HepG2 (cell line): ENCODE data around the gene ZPLD1. TPM values are rescaled to one million over a fixed set of nuclear protein-coding genes. Genes with fewer than 3 reads are reported as not detected.

Experiments used
- ATAC-seq: fragments of 200-7000 bp; cut with Tn5 transposase; 3 replicates; pipeline ENCODE4 v1.9.1; 2020; ENCODE audit warnings: mild to moderate bottlenecking, moderate library complexity
- BruUV-seq: library from RNA; stranded (reverse); fragments of 400-500 nt; replicated peaks from 2 replicates; lab custom pipeline; 2021; lab: Mats Ljungman, UMichigan
- CTCF ChIA-PET: fragments of 300-600 bp; formaldehyde crosslinking; extraction: SDS; loops from one replicate; lab custom pipeline; 2021; ENCODE audit warnings: low total read pairs, inconsistent platforms, low intra/inter-chr PET ratio; lab: Yijun Ruan, JAX
- POLR2A ChIA-PET: fragments of 350-600 bp; sonication (Branson Sonifier 250); formaldehyde crosslinking; loops from one replicate; lab custom pipeline; 2020; ENCODE audit warnings: antibody characterized with exemption, inconsistent platforms; lab: Yijun Ruan, JAX
- DNase-seq: peaks from one replicate; pipeline ENCODE4 v3.0.0-alpha.2; 2015; ENCODE audit warnings: low spot score
- FAIRE-seq: peaks from 3 replicates; lab custom pipeline; 2011; peaks lifted over from hg19 to GRCh38; lab: Jason Lieb, UNC
- H2AFZ ChIP-seq: one replicate; pipeline ENCODE4 v1.6.1; 2011; ENCODE audit warnings: low read length, inconsistent platforms
- H3K27ac ChIP-seq: fragments of 300-600 bp; 3 replicates; pipeline ENCODE4 v1.8.0; 2011; ENCODE audit warnings: mixed run types, mild to moderate bottlenecking, mixed read lengths, low read length, inconsistent platforms; ENCODE audit not compliant: insufficient read depth; ENCODE audit errors: extremely low read length
- H3K27me3 ChIP-seq, 2 experiments: fragments of 200-600 bp in 1 of 2; 2 replicates in 1 of 2; 3 replicates in 1 of 2; pipeline versions ENCODE4 v1.6.0 to v1.8.0; 2011; ENCODE audit warnings: low read length in 2 of 2, mild to moderate bottlenecking in 2 of 2, moderate library complexity in 2 of 2, inconsistent platforms in 1 of 2; ENCODE audit not compliant: insufficient read depth in 2 of 2, control insufficient read depth in 1 of 2
- H3K36me3 ChIP-seq, 2 experiments: fragments of 200-600 bp in 1 of 2; replicated peaks in 1 of 2; 2 replicates in 1 of 2; 3 replicates in 1 of 2; pipeline versions ENCODE4 v1.5.1 to v1.8.0; 2011; ENCODE audit warnings: low read length in 2 of 2, inconsistent platforms in 1 of 2; ENCODE audit not compliant: insufficient read depth in 2 of 2, control insufficient read depth in 1 of 2
- H3K4me1 ChIP-seq: 2 replicates; pipeline ENCODE4 v1.5.1; 2012; ENCODE audit warnings: low read length, inconsistent platforms; ENCODE audit not compliant: insufficient read depth
- H3K4me2 ChIP-seq: 2 replicates; pipeline ENCODE4 v1.6.0; 2011; ENCODE audit warnings: low read depth, low read length, inconsistent platforms
- H3K4me3 ChIP-seq, 3 experiments: fragments of 200-600 bp in 1 of 3; sonication (generic), shearing (Covaris generic) in 1 of 3; replicated peaks in 1 of 3; 2 replicates each; pipeline ENCODE4 v1.5.1; 2011 to 2016; ENCODE audit warnings: low read length in 3 of 3, inconsistent platforms in 2 of 3, low read depth in 2 of 3, mild to moderate bottlenecking in 2 of 3, control low read depth in 1 of 3, mixed read lengths in 1 of 3; ENCODE audit not compliant: insufficient read depth in 1 of 3
- H3K79me2 ChIP-seq: one replicate; pipeline ENCODE4 v1.6.1; 2011; ENCODE audit warnings: low read length, inconsistent platforms; ENCODE audit not compliant: insufficient read depth
- H3K9ac ChIP-seq: 2 replicates; pipeline ENCODE4 v1.6.0; 2011; ENCODE audit warnings: mild to moderate bottlenecking, low read depth, low read length, inconsistent platforms; ENCODE audit not compliant: insufficient read depth
- H3K9me3 ChIP-seq: 2 replicates; pipeline ENCODE4 v1.5.1; 2012; ENCODE audit warnings: mild to moderate bottlenecking, low read length
- H4K20me1 ChIP-seq: 2 replicates; pipeline ENCODE4 v1.6.0; 2011; ENCODE audit warnings: inconsistent platforms, mild to moderate bottlenecking, low read length, moderate library complexity; ENCODE audit not compliant: insufficient read depth
- CREB1 ChIP-seq, 2 experiments: fragments of 450-650 bp in 1 of 2; IDR thresholded peaks; 2 replicates each; pipeline ENCODE4 v1.6.1; 2016 to 2017; ENCODE audit warnings: control low read depth in 1 of 2, mild to moderate bottlenecking in 1 of 2, missing compliant biosample characterization in 1 of 2, missing genetic modification characterization in 1 of 2
- FOXO4 ChIP-seq: sonication (generic); formaldehyde crosslinking; conservative IDR thresholded peaks from 2 replicates; pipeline ENCODE4 v1.8.1; 2023; ENCODE audit warnings: missing genetic modification reagents
- GPN1 ChIP-seq: sonication (generic); formaldehyde crosslinking; IDR thresholded peaks from 2 replicates; pipeline ENCODE4 v1.5.1; 2020; ENCODE audit warnings: missing genetic modification reagents, borderline replicate concordance
- GTF3A ChIP-seq: sonication (generic); formaldehyde crosslinking; conservative IDR thresholded peaks from 2 replicates; pipeline ENCODE4 v1.4.0; 2020; ENCODE audit warnings: mild to moderate bottlenecking, missing genetic modification reagents
- KDM4B ChIP-seq: sonication (generic); formaldehyde crosslinking; IDR thresholded peaks from 2 replicates; pipeline ENCODE4 v1.4.0; 2020; ENCODE audit warnings: missing genetic modification reagents
- SRY ChIP-seq: sonication (generic); formaldehyde crosslinking; IDR thresholded peaks from 2 replicates; pipeline ENCODE4 v1.8.0; 2022; ENCODE audit warnings: mild to moderate bottlenecking, missing genetic modification reagents
- THYN1 ChIP-seq: sonication (generic); formaldehyde crosslinking; IDR thresholded peaks from 2 replicates; pipeline ENCODE4 v1.8.1; 2023; ENCODE audit warnings: low read depth, mild to moderate bottlenecking, moderate library complexity, missing genetic modification reagents, borderline replicate concordance
- YEATS2 ChIP-seq: sonication (generic); formaldehyde crosslinking; IDR thresholded peaks from 2 replicates; pipeline ENCODE4 v1.4.0; 2020; ENCODE audit warnings: missing genetic modification reagents, borderline replicate concordance
- ZMAT3 ChIP-seq: sonication (generic); formaldehyde crosslinking; conservative IDR thresholded peaks from 2 replicates; pipeline ENCODE4 v1.7.0; 2021; ENCODE audit warnings: missing genetic modification reagents
- ZNF256 ChIP-seq: sonication (generic); formaldehyde crosslinking; conservative IDR thresholded peaks from 2 replicates; pipeline ENCODE4 v1.4.0; 2020; ENCODE audit warnings: missing genetic modification reagents
- ZNF446 ChIP-seq: sonication (generic); formaldehyde crosslinking; IDR thresholded peaks from 2 replicates; pipeline ENCODE4 v1.5.0; 2020; ENCODE audit warnings: mild to moderate bottlenecking, missing genetic modification reagents
- WGBS: methylation state at CpG from one replicate; pipeline ENCODE4 v1.1.6; 2017; ENCODE audit warnings: low lambda C conversion rate; 5-methylcytosine and 5-hydroxymethylcytosine counted together
- in situ Hi-C: cut with HindIII; loops from 2 replicates; pipeline ENCODE4 v1.10.0; 2017; ENCODE audit warnings: low pct_unique_long_range_greater_than_20kb; ENCODE audit not compliant: extremely low pct_ligation_motif_present
- intact Hi-C: fragments of 100-400 bp; cut with micrococcal nuclease; formaldehyde crosslinking; loops from one replicate; pipeline ENCODE4 v1.10.0; 2022; ENCODE audit not compliant: unreplicated experiment
- polyA plus RNA-seq, 8 experiments: library from polyadenylated mRNA; depleted of rRNA in 3 of 8; stranded (reverse) in 7 of 8; unstranded in 1 of 8; fragments of >200 nt; fragmentation: Illumina TruSeq in 4 of 8; extraction: Trizol in 4 of 8; gene quantifications; 2 replicates each; pipeline versions ENCODE4 v1.2.1 to v1.2.3, GENCODE V29; 2011 to 2016; ENCODE audit warnings: low read depth in 4 of 8, missing spikeins in 1 of 8, mixed read lengths in 1 of 8; ENCODE audit not compliant: insufficient read depth in 1 of 8
- total RNA-seq, 5 experiments: library from RNA; depleted of rRNA; stranded (reverse); fragments of >200 nt; fragmentation: Illumina TruSeq; extraction: Trizol; gene quantifications; 2 replicates each; pipeline ENCODE4 v1.2.3, GENCODE V29; 2016; ENCODE audit warnings: low read depth in 1 of 5
- TF ChIP-seq, protein P1 (sequence below): IDR thresholded peaks from 2 replicates; pipeline ENCODE4 v1.6.1; 2012; ENCODE audit warnings: low read depth, low read length, improper control_type of control experiment
- TF ChIP-seq, protein P2 (sequence below), 2 experiments: fragments of 450-650 bp in 1 of 2; sonication (generic) in 1 of 2; formaldehyde crosslinking in 1 of 2; IDR thresholded peaks; 2 replicates each; pipeline versions ENCODE4 v1.6.1 to v1.8.0; 2016 to 2022; ENCODE audit warnings: antibody characterized with exemption in 1 of 2, mild to moderate bottlenecking in 1 of 2, missing genetic modification reagents in 1 of 2

ZPLD1 gene
- total and polyA plus RNA-seq, 2 of the 13 experiments (the other 11 are each of a cell fraction or from before 2014, with no cell fraction given) = not detected

- no peak overlapping the region for H3K4me2 ChIP-seq
- no peak overlapping the region for H3K4me3 ChIP-seq
- 5% methylated on average over 3 of the region's 3 CpGs for WGBS
- H3K27ac ChIP-seq = no peak overlapping the region
- no peaks in the 10 kb centered on the region for H3K36me3 ChIP-seq
- no peaks in the 10 kb centered on the region for H3K4me1 ChIP-seq
- H2AFZ ChIP-seq = no peak overlapping the region
- H4K20me1 ChIP-seq = no peaks in the 10 kb centered on the region
- CTCF ChIA-PET = no interaction called here
- intact Hi-C loops (no loop called here), in situ Hi-C loops (no loop called here)
- H3K9ac ChIP-seq = no peak overlapping the region
- DNase-seq (no peak), FAIRE-seq (no peak), ATAC-seq (no peak)
- no peaks in the 10 kb centered on the region for H3K9me3 ChIP-seq
- POLR2A ChIA-PET = no interaction called here
- H3K79me2 ChIP-seq = no peaks in the 10 kb centered on the region
- BruUV-seq = no TSS peak
- H3K27me3 ChIP-seq = no peaks in the 10 kb centered on the region
- TF ChIP-seq ZNF446 (CRISPR knock-in tag) (no peak), THYN1 (CRISPR knock-in tag) (no peak), FOXO4 (no peak), ZMAT3 (CRISPR knock-in tag) (no peak), SRY (CRISPR knock-in tag) (no peak), GPN1 (CRISPR knock-in tag) (no peak), YEATS2 (CRISPR knock-in tag) (no peak), ZNF256 (no peak), GTF3A (CRISPR knock-in tag) (no peak), KDM4B (CRISPR knock-in tag) (no peak), CREB1 (IDR thresholded peaks at IDR 0.05) (no peak), CREB1 (CRISPR knock-in tag; IDR thresholded peaks at IDR 0.05) (no peak)
- TF ChIP-seq, protein P1, sequence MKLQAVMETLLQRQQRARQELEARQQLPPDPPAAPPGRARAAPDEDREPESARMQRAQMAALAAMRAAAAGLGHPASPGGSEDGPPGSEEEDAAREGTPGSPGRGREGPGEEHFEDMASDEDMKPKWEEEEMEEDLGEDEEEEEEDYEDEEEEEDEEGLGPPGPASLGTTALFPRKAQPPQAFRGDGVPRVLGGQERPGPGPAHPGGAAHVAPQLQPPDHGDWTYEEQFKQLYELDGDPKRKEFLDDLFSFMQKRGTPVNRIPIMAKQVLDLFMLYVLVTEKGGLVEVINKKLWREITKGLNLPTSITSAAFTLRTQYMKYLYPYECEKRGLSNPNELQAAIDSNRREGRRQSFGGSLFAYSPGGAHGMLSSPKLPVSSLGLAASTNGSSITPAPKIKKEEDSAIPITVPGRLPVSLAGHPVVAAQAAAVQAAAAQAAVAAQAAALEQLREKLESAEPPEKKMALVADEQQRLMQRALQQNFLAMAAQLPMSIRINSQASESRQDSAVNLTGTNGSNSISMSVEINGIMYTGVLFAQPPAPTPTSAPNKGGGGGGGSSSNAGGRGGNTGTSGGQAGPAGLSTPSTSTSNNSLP = no peak
- TF ChIP-seq, protein P2, sequence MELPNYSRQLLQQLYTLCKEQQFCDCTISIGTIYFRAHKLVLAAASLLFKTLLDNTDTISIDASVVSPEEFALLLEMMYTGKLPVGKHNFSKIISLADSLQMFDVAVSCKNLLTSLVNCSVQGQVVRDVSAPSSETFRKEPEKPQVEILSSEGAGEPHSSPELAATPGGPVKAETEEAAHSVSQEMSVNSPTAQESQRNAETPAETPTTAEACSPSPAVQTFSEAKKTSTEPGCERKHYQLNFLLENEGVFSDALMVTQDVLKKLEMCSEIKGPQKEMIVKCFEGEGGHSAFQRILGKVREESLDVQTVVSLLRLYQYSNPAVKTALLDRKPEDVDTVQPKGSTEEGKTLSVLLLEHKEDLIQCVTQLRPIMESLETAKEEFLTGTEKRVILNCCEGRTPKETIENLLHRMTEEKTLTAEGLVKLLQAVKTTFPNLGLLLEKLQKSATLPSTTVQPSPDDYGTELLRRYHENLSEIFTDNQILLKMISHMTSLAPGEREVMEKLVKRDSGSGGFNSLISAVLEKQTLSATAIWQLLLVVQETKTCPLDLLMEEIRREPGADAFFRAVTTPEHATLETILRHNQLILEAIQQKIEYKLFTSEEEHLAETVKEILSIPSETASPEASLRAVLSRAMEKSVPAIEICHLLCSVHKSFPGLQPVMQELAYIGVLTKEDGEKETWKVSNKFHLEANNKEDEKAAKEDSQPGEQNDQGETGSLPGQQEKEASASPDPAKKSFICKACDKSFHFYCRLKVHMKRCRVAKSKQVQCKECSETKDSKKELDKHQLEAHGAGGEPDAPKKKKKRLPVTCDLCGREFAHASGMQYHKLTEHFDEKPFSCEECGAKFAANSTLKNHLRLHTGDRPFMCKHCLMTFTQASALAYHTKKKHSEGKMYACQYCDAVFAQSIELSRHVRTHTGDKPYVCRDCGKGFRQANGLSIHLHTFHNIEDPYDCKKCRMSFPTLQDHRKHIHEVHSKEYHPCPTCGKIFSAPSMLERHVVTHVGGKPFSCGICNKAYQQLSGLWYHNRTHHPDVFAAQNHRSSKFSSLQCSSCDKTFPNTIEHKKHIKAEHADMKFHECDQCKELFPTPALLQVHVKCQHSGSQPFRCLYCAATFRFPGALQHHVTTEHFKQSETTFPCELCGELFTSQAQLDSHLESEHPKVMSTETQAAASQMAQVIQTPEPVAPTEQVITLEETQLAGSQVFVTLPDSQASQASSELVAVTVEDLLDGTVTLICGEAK (IDR thresholded peaks at IDR 0.05) = no peak
- TF ChIP-seq, protein P2 (CRISPR knock-in tag; IDR thresholded peaks at IDR 0.05) = no peak
These were observed 12.5 kb downstream of the ZPLD1 start for GRCh38 chr3:102447272-102447671.
